Ovary (tissue), 10 donors: Measurements from ENCODE around the gene USP49. TPM values are rescaled to one million over a fixed set of nuclear protein-coding genes. Genes with fewer than 3 reads are reported as not detected.
"Not testable (repeated sequence)": the region's sequence is repeated elsewhere in the genome, so short reads cannot be mapped to it uniquely, and the experiment has no call there.

Experiments
- DNase-seq, 5 donors: peaks; one replicate each; pipeline ENCODE4 v3.0.0-alpha.2; 2019 to 2020
- H3K27ac ChIP-seq, 2 donors: fragments of 200-600 bp; one replicate each; pipeline versions ENCODE4 v1.5.1 to v1.8.0; 2019 to 2022
- H3K27me3 ChIP-seq: fragments of 200-600 bp; one replicate; pipeline ENCODE4 v1.8.0; 2022
- H3K36me3 ChIP-seq: fragments of 200-600 bp; sonication (generic); one replicate; pipeline ENCODE4 v1.5.1; 2019
- H3K4me1 ChIP-seq: one replicate; pipeline ENCODE4 v1.8.1; 2013; ENCODE audit warnings: mild to moderate bottlenecking, moderate library complexity; ENCODE audit not compliant: insufficient read depth
- H3K4me3 ChIP-seq: fragments of 200-600 bp; sonication (generic); one replicate; pipeline ENCODE4 v1.5.1; 2017
- H3K9me3 ChIP-seq, 2 donors: fragments of 200-600 bp in 1 of 2; sonication (generic) in 1 of 2; one replicate each; pipeline versions ENCODE4 v1.5.1 to v1.8.1; 2013 to 2019; ENCODE audit warnings: mild to moderate bottlenecking in 1 of 2, moderate library complexity in 1 of 2
- EP300 ChIP-seq: sonication (generic); formaldehyde crosslinking; IDR thresholded peaks from one replicate; pipeline ENCODE4 v1.6.1; 2017; ENCODE audit warnings: antibody characterized with exemption
- POLR2A ChIP-seq: fragments of 450-650 bp; IDR thresholded peaks from one replicate; pipeline ENCODE4 v1.6.1; 2017; ENCODE audit warnings: antibody characterized with exemption, mild to moderate bottlenecking, moderate library complexity
- WGBS, 3 donors: extraction: QIAGEN DNeasy Blood & Tissue Kit in 1 of 3; methylation state at CpG; one replicate each; pipeline versions ENCODE4 v1.1.5 to v1.1.7; 2013 to 2017; 5-methylcytosine and 5-hydroxymethylcytosine counted together
- intact Hi-C, 4 donors: fragments of 100-400 bp; cut with DNase I; formaldehyde crosslinking; loops; one replicate each; pipeline versions ENCODE4 v1.11.0 to v1.15.1; 2022 to 2023
- long read RNA-seq, 3 donors: library from polyadenylated mRNA in 2 of 3; unstranded in 2 of 3; transcript quantifications; one replicate each; pipeline ENCODE4 v2.0.0 and lab custom pipeline, GENCODE V29; 2021 to 2026
- polyA plus RNA-seq, 2 donors: library from polyadenylated mRNA; stranded (reverse); fragments of 200-250 nt in 1 of 2; fragments of 350-450 nt in 1 of 2; fragmentation: Illumina TruSeq in 1 of 2; extraction: RNeasy Lipid Tissue Mini Kit (QIAGEN cat#74804) in 1 of 2; gene quantifications; one replicate each; pipeline ENCODE4 v1.2.3, GENCODE V29; 2013 to 2014
- total RNA-seq, 7 donors: library from RNA; depleted of rRNA in 2 of 7; stranded (reverse); fragments of >200 nt in 2 of 7; fragmentation: NEBNext Ultra II Directional in 3 of 7; extraction: Animal tissue kit (Norgen Biotek cat#: 25700) in 3 of 7; gene quantifications; one replicate each; pipeline versions ENCODE4 v1.1.0 to v1.2.4, GENCODE V29; 2016 to 2023
- TF ChIP-seq, protein P1 (sequence below), 3 donors: fragments of 450-650 bp in 2 of 3; fragments of 200-600 bp in 1 of 3; IDR thresholded peaks; one replicate each; pipeline versions ENCODE4 v1.5.1 to v1.8.0; 2016 to 2022; ENCODE audit warnings: antibody characterized with exemption in 3 of 3, mild to moderate bottlenecking in 1 of 3
- donor health status: DM: no; HTN: no; CAD: no; lungs with moderate emphysema.
- donor health status: DM: no; HTN: no; CAD: no.
- donor health status: Bipolar disorder and iron deficiency.
- donor health status: DM: yes; HTN: yes; CAD: no.
- donor health status: DM: no; HTN: no; CAD: no.
- donor health status: DM: yes; HTN: yes; CAD: no.

The USP49 gene
- 1 to 10 TPM; 2.4 to 5.1 (median 4.7) TPM for total RNA-seq
- polyA plus RNA-seq, result 1 to 10 TPM; 2.0 to 2.7 TPM
- long read RNA-seq, donor 1, partial matches to known transcripts, result 7 of 13 reads
- long read RNA-seq, donor 1, other reads (novel, unspliced or antisense), result 6 of 13 reads
- long read RNA-seq, donor 2, result 0 reads
- long read RNA-seq, donor 3, partial matches to known transcripts, result 6 of 16 reads
- long read RNA-seq, donor 3, other reads (novel, unspliced or antisense), result 10 of 16 reads

DNA sequence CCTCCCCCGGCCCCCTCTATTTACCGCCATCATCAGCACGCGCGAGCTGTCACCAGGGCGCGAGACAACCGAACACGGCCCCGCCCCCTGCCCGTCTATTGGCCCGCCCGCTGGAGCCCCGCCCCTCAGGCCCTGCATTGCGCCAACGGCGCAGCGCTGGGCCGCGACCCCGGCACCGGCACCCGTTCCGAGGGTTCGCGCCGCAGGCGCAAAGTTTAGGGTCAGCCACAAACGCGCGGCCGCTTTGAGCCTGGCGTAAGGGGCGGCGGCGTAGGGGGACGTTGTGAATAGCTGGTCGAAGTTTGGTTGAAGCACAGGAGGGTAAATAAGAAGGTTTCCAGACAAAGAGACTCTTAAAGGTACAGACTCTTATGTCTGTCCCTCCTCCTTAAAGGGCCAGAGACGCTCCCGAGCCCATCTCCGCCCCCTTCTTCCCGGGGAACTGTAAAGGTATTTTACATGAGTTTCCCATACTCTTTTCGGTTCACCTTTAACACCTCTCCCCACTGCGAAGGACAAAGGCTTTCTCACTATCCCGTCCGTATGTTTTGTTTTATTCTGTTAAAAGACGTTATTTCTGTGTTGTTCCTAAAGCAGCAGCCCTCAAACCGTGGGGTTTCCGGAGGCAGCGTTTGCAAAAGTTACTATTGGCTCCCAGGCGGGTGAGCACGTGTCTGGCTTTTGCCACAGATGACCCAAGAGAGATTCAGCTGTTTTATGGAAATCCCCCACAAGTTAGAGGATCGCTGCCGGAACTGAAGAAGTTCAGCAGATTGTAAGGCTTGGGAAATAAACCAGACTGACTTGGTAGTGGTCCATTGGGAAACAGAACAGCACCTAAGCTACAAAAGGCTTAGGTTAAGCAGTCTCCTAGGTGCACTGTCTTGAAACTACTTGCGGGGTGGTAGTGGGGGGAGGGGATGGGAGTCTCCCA lies at the start of gene USP49:
Gene USP49, minus strand, starts transcription at position 76 of the 934 bp plus-strand sequence. CDS start 88,392 bp downstream, outside the sequence.
- WGBS, 3 donors, result 0 to 1% (median 1%) methylated on average over 37 to 55 of the region's 55 CpGs
- TF ChIP-seq, protein P1, sequence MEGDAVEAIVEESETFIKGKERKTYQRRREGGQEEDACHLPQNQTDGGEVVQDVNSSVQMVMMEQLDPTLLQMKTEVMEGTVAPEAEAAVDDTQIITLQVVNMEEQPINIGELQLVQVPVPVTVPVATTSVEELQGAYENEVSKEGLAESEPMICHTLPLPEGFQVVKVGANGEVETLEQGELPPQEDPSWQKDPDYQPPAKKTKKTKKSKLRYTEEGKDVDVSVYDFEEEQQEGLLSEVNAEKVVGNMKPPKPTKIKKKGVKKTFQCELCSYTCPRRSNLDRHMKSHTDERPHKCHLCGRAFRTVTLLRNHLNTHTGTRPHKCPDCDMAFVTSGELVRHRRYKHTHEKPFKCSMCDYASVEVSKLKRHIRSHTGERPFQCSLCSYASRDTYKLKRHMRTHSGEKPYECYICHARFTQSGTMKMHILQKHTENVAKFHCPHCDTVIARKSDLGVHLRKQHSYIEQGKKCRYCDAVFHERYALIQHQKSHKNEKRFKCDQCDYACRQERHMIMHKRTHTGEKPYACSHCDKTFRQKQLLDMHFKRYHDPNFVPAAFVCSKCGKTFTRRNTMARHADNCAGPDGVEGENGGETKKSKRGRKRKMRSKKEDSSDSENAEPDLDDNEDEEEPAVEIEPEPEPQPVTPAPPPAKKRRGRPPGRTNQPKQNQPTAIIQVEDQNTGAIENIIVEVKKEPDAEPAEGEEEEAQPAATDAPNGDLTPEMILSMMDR (IDR thresholded peaks at IDR 0.05), result no peak
- no peak for TF ChIP-seq EP300
- TF ChIP-seq POLR2A, result no peak
- H3K4me1 ChIP-seq, result peaks cover 3% of the 10 kb centered on the region
- peak; percentile 85 to 93 (median 90) for DNase-seq
- no peaks in the 10 kb centered on the region for H3K36me3 ChIP-seq
- intact Hi-C loops, result no loop called here
- no peaks in the 10 kb centered on the region for H3K9me3 ChIP-seq
- peak within 1 kb of the TSS; percentile 67 to 72 for H3K27ac ChIP-seq
- H3K4me3 ChIP-seq, result peak within 1 kb of the TSS; percentile 85
- H3K27me3 ChIP-seq, result no peaks in the 10 kb centered on the region

DNA sequence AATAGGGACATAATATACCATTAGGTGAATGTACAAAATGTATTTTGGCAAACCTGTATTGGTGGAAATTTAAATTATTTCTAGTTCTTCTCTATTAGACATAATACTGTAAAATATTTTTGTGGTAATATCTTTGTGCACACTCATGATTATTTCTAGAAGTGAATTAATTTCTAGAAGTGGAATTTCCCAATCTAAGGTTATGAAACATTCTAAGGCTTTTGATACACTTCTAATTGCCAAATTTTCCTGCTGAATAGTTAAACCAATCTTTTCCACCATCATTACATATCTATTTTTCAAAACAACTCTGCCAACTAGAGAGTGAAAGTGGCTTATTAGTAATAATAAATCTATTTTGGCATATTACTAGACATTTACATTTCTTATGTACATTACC lies 48.3 kb upstream of the USP49 start:
- Histone ChIP-seq H3K27ac (no peak overlapping the region), H3K36me3 (no peaks in the 10 kb centered on the region), H3K4me3 (no peak overlapping the region), H3K4me1 (peaks cover 10% of the 10 kb centered on the region), H3K27me3 (no peaks in the 10 kb centered on the region), H3K9me3 (no peaks in the 10 kb centered on the region)
- intact Hi-C loops, result loop anchor here in 1 of 4 donors (5.0 kb wide), 1 partner anchor 99 kb away; no protein-coding TSS in a partner anchor
- DNase-seq, result no peak
- no peak for TF ChIP-seq EP300
- TF ChIP-seq, protein P1 (IDR thresholded peaks at IDR 0.05), result no peak
- TF ChIP-seq POLR2A, result no peak

DNA sequence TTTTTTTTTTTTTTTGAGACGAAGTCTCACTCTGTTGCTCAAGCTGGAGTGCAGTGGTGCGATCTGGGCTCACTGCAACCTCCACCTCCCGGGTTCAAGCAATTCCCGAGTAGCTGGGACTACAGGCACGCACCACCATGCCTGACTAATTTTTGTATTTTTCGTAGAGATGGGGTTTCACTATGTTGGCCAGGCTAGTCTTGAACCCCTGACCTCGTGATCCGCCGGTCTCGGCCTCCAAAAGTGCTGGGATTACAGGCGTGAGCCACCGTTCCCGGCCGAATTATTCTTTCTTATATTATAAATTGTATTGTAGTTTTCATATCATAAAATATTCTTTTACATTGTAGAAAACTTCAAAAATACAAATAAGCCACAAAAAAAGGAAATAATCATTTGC lies 47.7 kb upstream of the USP49 start:
- not testable (repeated sequence) for DNase-seq, H3K9me3 ChIP-seq, H3K4me3 ChIP-seq, H3K36me3 ChIP-seq, H3K27ac ChIP-seq, H3K27me3 ChIP-seq, H3K4me1 ChIP-seq
- WGBS, 3 donors, result 80 to 89% (median 85%) methylated on average over 14 of the region's 14 CpGs
- intact Hi-C loops, result loop anchor here in 1 of 4 donors (5.0 kb wide), 1 partner anchor 99 kb away; no protein-coding TSS in a partner anchor

DNA sequence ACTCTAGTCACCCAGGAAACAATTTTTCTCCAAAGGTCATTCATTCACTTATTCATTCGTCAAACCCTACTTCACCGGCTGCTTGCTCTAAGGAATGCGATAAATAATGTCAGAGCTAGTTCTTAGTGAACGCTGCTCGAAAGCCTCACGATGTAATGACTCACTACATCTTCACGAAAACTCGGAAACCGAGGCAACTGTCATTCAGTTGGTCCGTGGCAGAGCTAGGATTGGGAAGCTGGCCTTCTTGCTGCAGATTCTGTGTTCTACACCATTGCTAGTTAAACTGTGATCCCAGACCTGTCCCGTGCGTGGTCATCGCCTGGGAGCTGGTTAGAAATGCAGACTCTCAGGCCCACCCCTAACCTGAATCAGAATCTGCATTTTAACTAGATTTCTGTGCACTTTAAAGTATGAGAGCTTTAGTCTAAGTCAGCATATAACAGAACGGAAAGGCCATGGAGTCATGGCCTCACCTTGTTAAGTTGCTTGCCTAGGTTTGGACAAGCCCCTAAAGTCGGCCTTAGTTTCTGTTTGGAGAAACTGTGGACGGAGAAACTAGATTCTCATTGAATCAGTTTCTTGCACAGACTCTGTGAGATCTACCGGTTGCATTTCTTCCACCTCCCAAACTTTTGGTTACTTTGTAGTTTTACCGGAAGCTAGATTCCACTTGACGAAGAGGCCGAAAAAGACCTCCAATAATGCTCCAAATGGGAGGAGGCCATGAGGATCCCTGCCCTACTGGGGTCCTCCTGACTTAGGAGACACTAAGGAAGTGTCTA lies 47.1 kb upstream of the USP49 start:
- H3K4me3 ChIP-seq, result peak overlapping the region; percentile 61
- WGBS, 3 donors, result 31 to 35% (median 33%) methylated on average over 20 of the region's 20 CpGs
- H3K27me3 ChIP-seq, result no peaks in the 10 kb centered on the region
- no peaks in the 10 kb centered on the region for H3K9me3 ChIP-seq
- no peaks in the 10 kb centered on the region for H3K36me3 ChIP-seq
- H3K4me1 ChIP-seq, result peaks cover 10% of the 10 kb centered on the region
- TF ChIP-seq, protein P1 (IDR thresholded peaks at IDR 0.05), result no peak
- no peak for TF ChIP-seq POLR2A
- TF ChIP-seq EP300, result no peak
- no peak for DNase-seq
- peak overlapping the region in 1 of 2 donors; percentile 29 for H3K27ac ChIP-seq
- intact Hi-C loops, result loop anchor here in 1 of 4 donors (5.0 kb wide), 1 partner anchor 100 kb away; no protein-coding TSS in a partner anchor
